ENCODE measurements around the gene PARD3B.

DNA sequence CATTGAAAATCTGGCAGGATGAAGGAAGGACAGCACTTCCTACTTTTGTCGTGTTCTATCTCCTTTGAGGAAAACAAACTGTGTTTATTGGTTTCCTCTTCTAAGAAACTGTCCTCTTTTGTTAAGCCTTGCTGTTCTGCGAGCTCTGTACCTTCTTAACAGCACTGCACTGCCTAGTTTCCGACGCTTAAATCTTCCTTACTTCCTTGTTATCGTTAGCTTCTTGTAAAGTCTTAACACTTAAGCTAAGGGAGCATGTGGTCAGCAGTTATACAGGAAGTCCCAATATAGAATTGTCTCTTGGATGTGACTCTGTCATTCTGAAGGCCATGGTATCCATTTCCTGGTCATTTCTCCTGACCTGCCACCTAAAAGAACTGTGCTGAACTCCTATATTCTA, 584.3 kb downstream of the PARD3B start:
- TF ChIP-seq POLR2A (IDR thresholded peaks at IDR 0.05; ENCODE audit: low read depth, low read length), result no peak
- no peak for TF ChIP-seq POLR2AphosphoS5 (IDR thresholded peaks at IDR 0.05; ENCODE audit: low read depth, low read length)
- no peak for TF ChIP-seq PAX5 (IDR thresholded peaks at IDR 0.05; ENCODE audit: insufficient read depth, low read length, severe bottlenecking)
- TF ChIP-seq TAF1 (IDR thresholded peaks at IDR 0.05; ENCODE audit: low read depth, low read length), result no peak

All from GM12891 (cell line).